HEK293 (cell line): ENCODE data around the gene NEK7.

Source experiments
- CTCF ChIA-PET: fragments of 350-600 bp; formaldehyde crosslinking; extraction: SDS; loops from one replicate; lab custom pipeline; 2021; ENCODE audit warnings: antibody characterized with exemption; lab: Yijun Ruan, JAX
- POLR2A ChIA-PET: fragments of 300-600 bp; formaldehyde crosslinking; extraction: SDS; loops from one replicate; lab custom pipeline; 2020; ENCODE audit warnings: antibody characterized with exemption, inconsistent platforms; lab: Yijun Ruan, JAX
- H3K27ac ChIP-seq: fragments of 200-500 bp; sonication (Bioruptor generic); 2 replicates; pipeline ENCODE4 v1.5.1; 2014; ENCODE audit warnings: low read depth, low read length, control low read depth, inconsistent platforms; ENCODE audit errors: extremely low read depth
- H3K36me3 ChIP-seq, 2 experiments: fragments of 200-500 bp in 1 of 2; sonication (Bioruptor generic) in 1 of 2; 1 replicate in 1 of 2; 2 replicates in 1 of 2; pipeline ENCODE4 v1.5.1; 2014 to 2017; ENCODE audit warnings: inconsistent platforms in 2 of 2, low read length in 2 of 2; ENCODE audit not compliant: control insufficient read depth in 2 of 2, insufficient read depth in 1 of 2
- H3K4me1 ChIP-seq: fragments of 200-500 bp; sonication (Bioruptor generic); 2 replicates; pipeline ENCODE4 v1.5.1; 2014; ENCODE audit warnings: mild to moderate bottlenecking, low read length, inconsistent platforms; ENCODE audit not compliant: control insufficient read depth, insufficient read depth
- H3K4me3 ChIP-seq: 2 replicates; pipeline ENCODE4 v1.5.1; 2011; ENCODE audit warnings: low read depth, mild to moderate bottlenecking, control low read depth, low read length, moderate library complexity
- H3K9me3 ChIP-seq: fragments of 200-500 bp; sonication (Bioruptor generic); 2 replicates; pipeline ENCODE4 v1.5.1; 2014; ENCODE audit warnings: low read depth, low read length, inconsistent platforms; ENCODE audit not compliant: control insufficient read depth, insufficient read depth
- PATZ1 ChIP-seq: fragments of 450-650 bp; formaldehyde crosslinking; IDR thresholded peaks from 2 replicates; pipeline ENCODE4 v1.5.1; 2016; ENCODE audit warnings: missing biosample characterization, missing genetic modification characterization
- TCF7L2 ChIP-seq: IDR thresholded peaks from 2 replicates; pipeline ENCODE4 v1.6.1; 2011; ENCODE audit warnings: low read depth, mild to moderate bottlenecking, inconsistent platforms, low read length, moderate library complexity, borderline replicate concordance
- WT1 ChIP-seq: fragments of 450-650 bp; formaldehyde crosslinking; IDR thresholded peaks from 2 replicates; pipeline ENCODE4 v1.5.1; 2016; ENCODE audit warnings: missing biosample characterization, missing genetic modification characterization
- ZBTB10 ChIP-seq: fragments of 450-650 bp; formaldehyde crosslinking; IDR thresholded peaks from 2 replicates; pipeline ENCODE4 v1.5.1; 2016; ENCODE audit warnings: missing biosample characterization, missing genetic modification characterization
- ZBTB17 ChIP-seq: fragments of 450-650 bp; formaldehyde crosslinking; IDR thresholded peaks from 2 replicates; pipeline ENCODE4 v1.5.1; 2016; ENCODE audit warnings: missing biosample characterization, missing genetic modification characterization
- ZFP69B ChIP-seq: fragments of 450-650 bp; formaldehyde crosslinking; IDR thresholded peaks from 2 replicates; pipeline ENCODE4 v1.5.1; 2016; ENCODE audit warnings: missing biosample characterization, missing genetic modification characterization
- ZNF24 ChIP-seq: fragments of 450-650 bp; formaldehyde crosslinking; IDR thresholded peaks from 2 replicates; pipeline ENCODE4 v1.5.1; 2016; ENCODE audit warnings: missing biosample characterization, missing genetic modification characterization
- ZNF362 ChIP-seq: fragments of 450-650 bp; formaldehyde crosslinking; IDR thresholded peaks from 2 replicates; pipeline ENCODE4 v1.5.1; 2016; ENCODE audit warnings: missing biosample characterization, missing genetic modification characterization
- ZNF391 ChIP-seq: fragments of 450-650 bp; formaldehyde crosslinking; IDR thresholded peaks from 2 replicates; pipeline ENCODE4 v1.5.1; 2016; ENCODE audit warnings: low read depth, missing biosample characterization, missing genetic modification characterization, borderline replicate concordance
- ZNF398 ChIP-seq: fragments of 450-650 bp; formaldehyde crosslinking; IDR thresholded peaks from 2 replicates; pipeline ENCODE4 v1.5.1; 2017; ENCODE audit warnings: missing biosample characterization, missing genetic modification characterization
- ZNF707 ChIP-seq: fragments of 450-650 bp; formaldehyde crosslinking; IDR thresholded peaks from 2 replicates; pipeline ENCODE4 v1.5.1; 2016; ENCODE audit warnings: missing biosample characterization, missing genetic modification characterization
- TF ChIP-seq, protein P1 (sequence below): fragments of 450-650 bp; formaldehyde crosslinking; IDR thresholded peaks from 2 replicates; pipeline ENCODE4 v1.5.1; 2016; ENCODE audit warnings: missing biosample characterization, missing genetic modification characterization, borderline replicate concordance
- TF ChIP-seq, protein P2 (sequence below): fragments of 450-650 bp; formaldehyde crosslinking; IDR thresholded peaks from 2 replicates; pipeline ENCODE4 v1.5.0; 2017; ENCODE audit warnings: missing biosample characterization, missing genetic modification characterization, borderline replicate concordance

NEK7 gene

GRCh38 chr1:198155253-198155652 lies 1.5 kb upstream of the NEK7 start:
- POLR2A ChIA-PET, result interaction anchor here (1.6 kb wide), 1 partner anchor 238 kb away, joined by 4 read pairs; the partner anchor contains the start of gene LHX9
- H3K4me3 ChIP-seq, result no peak overlapping the region
- no peak overlapping the region for H3K27ac ChIP-seq
- TF ChIP-seq, protein P1, sequence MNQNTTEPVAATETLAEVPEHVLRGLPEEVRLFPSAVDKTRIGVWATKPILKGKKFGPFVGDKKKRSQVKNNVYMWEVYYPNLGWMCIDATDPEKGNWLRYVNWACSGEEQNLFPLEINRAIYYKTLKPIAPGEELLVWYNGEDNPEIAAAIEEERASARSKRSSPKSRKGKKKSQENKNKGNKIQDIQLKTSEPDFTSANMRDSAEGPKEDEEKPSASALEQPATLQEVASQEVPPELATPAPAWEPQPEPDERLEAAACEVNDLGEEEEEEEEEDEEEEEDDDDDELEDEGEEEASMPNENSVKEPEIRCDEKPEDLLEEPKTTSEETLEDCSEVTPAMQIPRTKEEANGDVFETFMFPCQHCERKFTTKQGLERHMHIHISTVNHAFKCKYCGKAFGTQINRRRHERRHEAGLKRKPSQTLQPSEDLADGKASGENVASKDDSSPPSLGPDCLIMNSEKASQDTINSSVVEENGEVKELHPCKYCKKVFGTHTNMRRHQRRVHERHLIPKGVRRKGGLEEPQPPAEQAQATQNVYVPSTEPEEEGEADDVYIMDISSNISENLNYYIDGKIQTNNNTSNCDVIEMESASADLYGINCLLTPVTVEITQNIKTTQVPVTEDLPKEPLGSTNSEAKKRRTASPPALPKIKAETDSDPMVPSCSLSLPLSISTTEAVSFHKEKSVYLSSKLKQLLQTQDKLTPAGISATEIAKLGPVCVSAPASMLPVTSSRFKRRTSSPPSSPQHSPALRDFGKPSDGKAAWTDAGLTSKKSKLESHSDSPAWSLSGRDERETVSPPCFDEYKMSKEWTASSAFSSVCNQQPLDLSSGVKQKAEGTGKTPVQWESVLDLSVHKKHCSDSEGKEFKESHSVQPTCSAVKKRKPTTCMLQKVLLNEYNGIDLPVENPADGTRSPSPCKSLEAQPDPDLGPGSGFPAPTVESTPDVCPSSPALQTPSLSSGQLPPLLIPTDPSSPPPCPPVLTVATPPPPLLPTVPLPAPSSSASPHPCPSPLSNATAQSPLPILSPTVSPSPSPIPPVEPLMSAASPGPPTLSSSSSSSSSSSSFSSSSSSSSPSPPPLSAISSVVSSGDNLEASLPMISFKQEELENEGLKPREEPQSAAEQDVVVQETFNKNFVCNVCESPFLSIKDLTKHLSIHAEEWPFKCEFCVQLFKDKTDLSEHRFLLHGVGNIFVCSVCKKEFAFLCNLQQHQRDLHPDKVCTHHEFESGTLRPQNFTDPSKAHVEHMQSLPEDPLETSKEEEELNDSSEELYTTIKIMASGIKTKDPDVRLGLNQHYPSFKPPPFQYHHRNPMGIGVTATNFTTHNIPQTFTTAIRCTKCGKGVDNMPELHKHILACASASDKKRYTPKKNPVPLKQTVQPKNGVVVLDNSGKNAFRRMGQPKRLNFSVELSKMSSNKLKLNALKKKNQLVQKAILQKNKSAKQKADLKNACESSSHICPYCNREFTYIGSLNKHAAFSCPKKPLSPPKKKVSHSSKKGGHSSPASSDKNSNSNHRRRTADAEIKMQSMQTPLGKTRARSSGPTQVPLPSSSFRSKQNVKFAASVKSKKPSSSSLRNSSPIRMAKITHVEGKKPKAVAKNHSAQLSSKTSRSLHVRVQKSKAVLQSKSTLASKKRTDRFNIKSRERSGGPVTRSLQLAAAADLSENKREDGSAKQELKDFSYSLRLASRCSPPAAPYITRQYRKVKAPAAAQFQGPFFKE (tag by site-specific recombination), result no peak
- TF ChIP-seq ZNF24 (tag by site-specific recombination), result no peak
- TF ChIP-seq ZFP69B (tag by site-specific recombination), result no peak
- no peak for TF ChIP-seq TCF7L2
- no peak for TF ChIP-seq ZNF391 (tag by site-specific recombination)
- TF ChIP-seq, protein P2, sequence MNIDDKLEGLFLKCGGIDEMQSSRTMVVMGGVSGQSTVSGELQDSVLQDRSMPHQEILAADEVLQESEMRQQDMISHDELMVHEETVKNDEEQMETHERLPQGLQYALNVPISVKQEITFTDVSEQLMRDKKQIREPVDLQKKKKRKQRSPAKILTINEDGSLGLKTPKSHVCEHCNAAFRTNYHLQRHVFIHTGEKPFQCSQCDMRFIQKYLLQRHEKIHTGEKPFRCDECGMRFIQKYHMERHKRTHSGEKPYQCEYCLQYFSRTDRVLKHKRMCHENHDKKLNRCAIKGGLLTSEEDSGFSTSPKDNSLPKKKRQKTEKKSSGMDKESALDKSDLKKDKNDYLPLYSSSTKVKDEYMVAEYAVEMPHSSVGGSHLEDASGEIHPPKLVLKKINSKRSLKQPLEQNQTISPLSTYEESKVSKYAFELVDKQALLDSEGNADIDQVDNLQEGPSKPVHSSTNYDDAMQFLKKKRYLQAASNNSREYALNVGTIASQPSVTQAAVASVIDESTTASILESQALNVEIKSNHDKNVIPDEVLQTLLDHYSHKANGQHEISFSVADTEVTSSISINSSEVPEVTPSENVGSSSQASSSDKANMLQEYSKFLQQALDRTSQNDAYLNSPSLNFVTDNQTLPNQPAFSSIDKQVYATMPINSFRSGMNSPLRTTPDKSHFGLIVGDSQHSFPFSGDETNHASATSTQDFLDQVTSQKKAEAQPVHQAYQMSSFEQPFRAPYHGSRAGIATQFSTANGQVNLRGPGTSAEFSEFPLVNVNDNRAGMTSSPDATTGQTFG (tag by site-specific recombination), result no peak
- 0 out of 2 replicates have a peak, but pooled peaks have one; percentile 34 for TF ChIP-seq ZNF362 (tag by site-specific recombination)
- TF ChIP-seq ZNF707, result no peak
- TF ChIP-seq ZBTB10 (tag by site-specific recombination), result no peak
- TF ChIP-seq WT1, result peak; percentile 65
- no peak for TF ChIP-seq PATZ1 (tag by site-specific recombination)
- TF ChIP-seq ZBTB17 (tag by site-specific recombination), result no peak
- peak; percentile 35; the same call in 1 of the 2 replicates for TF ChIP-seq ZNF398 (tag by site-specific recombination)
- no peaks in the 10 kb centered on the region for H3K36me3 ChIP-seq
- CTCF ChIA-PET, result interaction anchor here (0.6 to 0.7 kb wide), 4 partner anchors 13 to 1156 kb away, joined by 3 to 4 read pairs (median 4); no protein-coding TSS in a partner anchor
- no peaks in the 10 kb centered on the region for H3K4me1 ChIP-seq
- no peaks in the 10 kb centered on the region for H3K9me3 ChIP-seq
